Right renal cortex interstitium (tissue), 3 donors: ENCODE results near the gene APC. TPM values are rescaled to one million over a fixed set of nuclear protein-coding genes. Genes with fewer than 3 reads are reported as not detected.

Experiments
- DNase-seq, 3 donors: peaks; one replicate each; pipeline ENCODE4 v3.0.0-alpha.2; 2013; ENCODE audit warnings: low read depth in 3 of 3, low spot score in 2 of 3
- polyA plus RNA-seq, 3 donors: library from polyadenylated mRNA; unstranded; fragments of 120-200 nt; gene quantifications; one replicate each; pipeline ENCODE4 v1.2.1, GENCODE V29; 2013; ENCODE audit not compliant: insufficient read length in 3 of 3

Gene APC
- polyA plus RNA-seq, 3 donors = 30.4 to 35.0 (median 33.0) TPM

DNA sequence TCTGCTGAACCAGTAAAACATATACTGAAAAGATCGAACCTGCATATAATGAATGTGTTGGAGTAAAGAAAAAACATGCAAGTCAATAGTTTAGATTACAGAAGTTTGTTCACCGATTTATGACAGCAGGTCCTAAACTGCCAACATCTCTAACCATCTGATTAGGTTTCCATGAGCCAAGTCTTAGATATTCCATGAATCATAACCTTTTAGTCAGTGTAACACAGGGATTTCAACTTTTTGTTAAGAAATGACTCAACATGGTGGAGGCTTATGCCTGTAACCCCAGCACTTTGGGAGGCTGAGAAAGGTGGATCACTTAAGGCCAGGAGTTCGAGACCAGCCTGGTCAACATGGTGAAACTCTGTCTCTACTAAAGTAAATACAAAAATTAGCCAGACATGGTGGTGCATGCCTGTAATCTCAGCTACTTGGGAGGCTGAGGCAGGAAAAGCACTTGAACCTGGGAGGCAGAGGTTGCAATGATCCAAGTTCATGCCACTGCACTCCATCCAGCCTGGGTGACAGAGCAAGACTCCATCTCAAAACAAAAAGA lies 38.7 kb downstream of the APC start:
- no peak for DNase-seq

DNA sequence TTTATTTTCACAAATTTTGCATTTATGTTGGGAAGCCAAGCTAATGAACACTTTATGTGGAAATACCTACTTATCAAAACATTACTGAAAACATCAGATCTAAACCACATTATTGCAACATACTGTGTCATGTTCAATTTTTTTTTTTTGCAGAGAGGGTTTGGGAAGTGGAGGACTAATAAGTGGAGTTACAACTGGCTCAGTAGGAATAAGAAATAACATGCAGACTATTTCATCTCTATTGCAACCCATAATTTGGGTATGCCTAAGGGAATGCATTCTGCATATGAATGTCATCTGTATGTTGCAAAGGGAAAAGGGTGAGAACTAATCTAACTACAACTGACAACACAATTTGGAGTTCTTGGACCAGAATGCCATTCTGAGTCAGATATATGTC lies 41.8 kb downstream of the APC start:
- no peak for DNase-seq

DNA sequence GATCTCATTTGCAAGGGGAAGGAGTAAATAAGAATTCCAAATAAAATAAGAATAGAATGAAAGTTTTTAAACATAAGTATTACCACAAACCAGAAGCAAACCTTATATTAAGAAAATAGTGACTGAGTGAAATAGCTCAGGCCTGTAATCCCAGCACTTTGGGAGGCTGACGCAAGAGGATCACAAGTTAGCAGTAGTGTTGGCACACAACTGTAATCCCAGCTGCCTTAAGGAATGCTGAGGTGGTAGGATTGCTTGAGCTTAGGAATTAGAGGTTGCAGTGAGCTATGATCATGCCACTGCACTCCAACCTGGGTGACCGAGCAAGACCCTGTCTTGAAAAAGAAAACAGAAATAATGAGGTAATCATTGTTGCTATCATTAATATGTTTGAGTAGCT lies 47.0 kb downstream of the APC start:
- DNase-seq = no peak

DNA sequence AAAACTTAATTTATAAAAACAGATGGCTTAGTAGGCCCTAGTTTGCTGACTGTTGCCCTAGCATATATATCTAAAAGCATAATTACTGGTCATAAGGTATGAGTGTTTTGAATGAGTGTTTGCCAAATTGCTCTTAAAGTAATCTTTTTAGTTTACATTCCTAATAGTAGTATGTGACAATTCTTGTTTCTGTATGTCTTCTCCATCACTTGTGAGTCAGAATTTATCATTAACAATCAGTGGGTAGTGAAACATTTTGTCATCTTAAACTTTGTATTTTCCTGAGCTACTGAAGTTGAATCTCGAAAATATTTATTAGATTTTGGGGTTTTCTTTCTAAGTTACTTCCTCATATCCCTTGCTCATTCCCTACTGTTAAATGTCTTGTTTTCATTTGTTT lies 49.6 kb downstream of the APC start:
- DNase-seq = no peak

DNA sequence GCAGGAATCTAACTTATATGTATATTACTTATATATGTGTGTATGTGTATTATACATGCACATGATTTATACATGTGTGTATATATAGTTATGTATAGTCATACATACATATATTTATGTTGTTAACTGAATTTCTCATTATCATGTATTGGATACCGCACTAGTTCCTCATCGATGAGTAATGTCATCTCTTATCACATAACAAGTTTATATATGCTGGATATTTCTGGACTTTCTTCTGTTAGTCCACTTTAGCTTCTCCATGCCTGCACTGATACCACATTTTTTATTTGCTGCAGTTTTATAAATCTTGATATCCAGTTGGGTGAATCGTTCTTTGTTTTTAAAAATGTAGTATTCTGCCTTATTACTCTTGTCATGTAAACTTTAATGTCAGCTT lies 50.2 kb downstream of the APC start:
- no peak for DNase-seq

DNA sequence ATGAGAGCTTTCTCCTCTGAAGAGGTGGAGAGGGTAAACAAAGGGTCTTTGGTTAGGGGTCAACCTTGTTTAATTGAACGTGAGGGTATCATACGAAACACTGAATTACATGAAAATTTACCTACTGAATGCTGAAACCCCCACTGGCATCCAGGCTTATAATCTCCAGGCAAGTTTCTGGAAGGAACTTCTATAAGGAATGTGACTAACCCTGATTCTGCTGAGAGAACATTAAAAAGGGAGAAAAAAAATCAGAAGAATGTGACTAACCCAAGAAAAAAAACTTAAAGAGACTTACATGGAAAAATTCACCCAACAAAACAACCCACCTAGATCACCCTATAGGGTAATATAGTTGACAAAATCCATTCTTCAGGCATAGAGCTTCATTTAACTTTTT lies 55.5 kb downstream of the APC start:
- DNase-seq = no peak

DNA sequence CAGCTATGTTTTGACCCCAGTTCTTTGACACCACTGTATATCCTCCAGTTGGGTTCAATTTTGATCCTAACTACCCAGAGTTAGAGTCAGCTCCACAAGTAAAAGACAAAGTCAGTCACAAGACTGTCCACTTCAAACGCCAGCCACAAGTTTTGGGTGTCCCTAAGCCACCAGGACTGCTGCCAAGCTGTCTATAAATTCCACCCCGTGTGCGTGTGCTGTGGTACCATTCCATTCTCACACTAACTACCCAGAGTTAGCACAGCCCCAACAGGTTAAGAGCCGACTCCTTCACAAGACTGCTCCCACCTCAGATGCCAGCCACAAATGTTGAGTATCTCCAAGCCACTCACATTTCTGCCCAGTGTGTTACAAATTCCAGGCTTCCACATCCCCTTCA lies 56.7 kb downstream of the APC start:
- DNase-seq = no peak

DNA sequence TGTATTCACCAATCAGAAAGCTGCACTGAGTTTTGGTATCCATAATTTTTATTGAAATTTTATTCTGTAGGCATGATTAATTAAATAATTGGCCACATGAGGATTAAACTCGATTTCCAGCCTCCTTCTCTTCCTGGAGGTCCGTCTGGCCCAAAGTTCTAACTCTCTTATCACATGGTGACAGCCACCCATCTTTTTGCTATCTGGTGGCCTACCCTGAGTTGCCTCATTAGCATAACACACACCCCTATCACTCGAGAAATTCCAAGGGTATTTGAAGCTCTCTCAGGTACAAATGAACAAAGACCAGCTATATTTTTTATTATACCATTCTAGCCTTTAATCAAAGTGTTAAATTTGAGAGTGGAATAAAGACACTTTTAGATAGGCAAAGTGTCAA lies 57.7 kb downstream of the APC start:
- DNase-seq = no peak

DNA sequence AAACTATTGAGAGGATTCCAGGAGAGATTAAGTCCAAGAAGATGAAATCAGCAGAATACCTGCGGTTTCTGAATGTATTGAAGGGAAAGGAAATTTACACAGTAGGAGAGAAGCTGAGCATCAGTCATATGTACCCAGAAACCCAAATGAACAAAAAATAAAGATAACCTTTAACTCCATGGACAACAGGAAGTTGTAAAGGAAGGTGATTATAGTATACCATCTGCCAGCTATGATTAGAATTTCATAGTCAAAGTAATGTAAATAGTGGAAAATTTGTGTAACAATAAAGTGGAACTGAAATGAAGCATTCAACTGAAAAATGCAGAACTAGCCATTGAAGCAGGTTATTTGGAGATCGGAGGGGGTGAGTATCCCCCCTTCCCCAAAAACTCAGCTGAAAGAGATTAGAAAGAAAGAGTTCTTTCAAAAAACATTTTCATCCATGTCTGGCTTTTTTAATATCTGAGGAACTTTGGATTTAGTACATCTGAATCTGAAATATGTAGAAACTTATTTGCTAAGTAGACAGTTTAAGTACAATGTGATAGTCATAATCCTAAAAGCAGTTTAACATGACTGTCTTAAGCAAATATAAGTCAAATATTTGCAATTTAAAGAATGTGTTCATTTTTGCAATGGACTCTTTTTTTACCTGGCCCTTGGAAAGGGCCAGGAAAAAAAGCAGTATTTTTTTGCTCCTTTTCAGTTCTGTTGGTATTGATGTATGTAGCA lies 58.4 kb downstream of the APC start:
- no peak for DNase-seq

DNA sequence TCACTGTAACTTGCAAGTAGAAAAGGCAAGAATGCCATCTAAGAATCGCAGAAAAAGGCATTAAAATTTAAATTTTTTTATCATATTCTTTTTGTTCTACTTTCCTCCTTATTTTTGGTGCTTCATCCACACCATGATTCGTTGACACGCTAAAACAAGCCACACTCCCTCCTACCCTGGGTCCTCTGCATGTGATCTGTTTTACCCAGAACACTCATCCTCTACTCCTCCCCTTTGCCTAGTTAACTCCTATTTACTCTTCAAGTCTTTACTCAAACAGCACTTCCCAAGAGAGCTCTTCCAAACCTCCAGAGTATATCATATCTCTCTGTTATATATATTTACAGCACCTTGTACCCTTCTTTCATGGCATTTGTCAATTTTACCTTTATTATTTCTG lies 62.0 kb downstream of the APC start:
- no peak for DNase-seq

DNA sequence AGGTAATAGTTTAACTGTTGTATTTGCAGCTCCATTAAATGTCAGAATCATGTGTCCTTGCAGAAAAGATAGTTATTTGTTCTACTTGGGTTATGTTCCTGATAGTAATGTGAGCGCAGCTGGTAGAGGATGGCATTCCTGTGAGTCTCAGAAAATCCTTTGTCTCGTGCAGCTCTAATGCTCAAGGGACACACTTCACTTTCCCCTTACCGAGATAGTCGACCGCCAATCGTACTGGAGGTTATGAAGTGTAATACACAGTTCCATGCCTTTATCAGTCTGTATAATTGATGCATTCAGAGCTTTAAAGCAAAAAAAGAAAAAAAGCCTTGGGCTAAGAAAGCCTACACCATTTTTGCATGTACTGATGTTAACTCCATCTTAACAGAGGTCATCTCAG lies 63.2 kb downstream of the APC start:
- no peak for DNase-seq

DNA sequence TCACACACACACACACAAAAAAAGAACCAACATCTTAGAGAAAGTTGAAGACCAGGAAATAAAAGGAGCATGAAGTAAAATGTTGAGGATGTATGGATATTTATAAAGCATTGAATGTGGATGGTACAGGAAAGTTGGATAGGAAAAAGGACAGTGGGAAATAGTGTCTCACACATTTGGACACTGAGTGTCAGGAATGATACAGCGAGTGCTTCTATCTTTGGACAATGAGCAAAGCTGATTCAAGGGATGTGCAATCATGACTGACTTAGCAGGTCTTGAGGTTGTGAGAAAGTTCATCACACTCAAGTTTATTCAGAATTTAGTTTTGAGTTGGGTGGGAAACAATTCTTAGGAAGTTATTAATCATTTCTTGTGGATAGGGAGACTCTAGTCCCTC lies 73.3 kb downstream of the APC start:
- no peak for DNase-seq

DNA sequence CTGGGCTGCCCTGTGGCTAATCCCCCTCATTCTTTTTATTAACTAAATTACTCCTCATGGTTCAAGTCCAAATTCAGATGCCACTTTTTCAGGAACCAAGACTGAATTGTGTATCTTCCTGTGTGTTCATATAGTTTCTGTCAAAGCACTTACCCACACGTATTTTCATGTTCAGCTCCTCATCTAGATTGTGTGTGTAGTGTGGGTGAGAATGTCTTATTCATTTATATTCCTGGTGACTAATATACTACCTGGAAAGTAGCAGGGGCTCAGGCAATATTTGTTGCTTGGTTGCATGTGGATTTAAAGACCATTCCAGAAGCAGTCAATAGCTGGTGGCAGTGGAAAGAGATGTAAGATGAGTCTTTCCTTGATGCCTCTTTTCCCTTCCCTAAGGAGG lies 74.9 kb downstream of the APC start:
- DNase-seq = no peak

DNA sequence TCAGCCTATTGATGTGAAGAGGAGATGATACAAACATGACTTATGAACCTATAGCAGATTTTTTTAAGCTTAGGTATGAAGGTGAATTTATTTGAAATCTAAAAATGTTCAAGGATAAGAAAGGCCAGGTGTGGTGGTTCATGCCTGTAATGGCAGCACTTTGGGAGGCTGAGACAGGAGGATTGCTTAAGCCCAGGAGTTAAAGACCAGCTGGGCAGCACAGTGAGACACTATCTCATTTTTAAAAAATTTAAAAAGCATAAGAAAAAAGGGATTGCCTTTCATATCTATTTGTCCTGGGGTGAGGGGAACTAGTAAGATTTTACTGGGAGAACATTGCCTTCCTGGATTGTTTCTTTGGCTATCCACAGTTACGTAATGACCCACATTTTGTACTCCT lies 82.6 kb downstream of the APC start:
- no peak for DNase-seq

DNA sequence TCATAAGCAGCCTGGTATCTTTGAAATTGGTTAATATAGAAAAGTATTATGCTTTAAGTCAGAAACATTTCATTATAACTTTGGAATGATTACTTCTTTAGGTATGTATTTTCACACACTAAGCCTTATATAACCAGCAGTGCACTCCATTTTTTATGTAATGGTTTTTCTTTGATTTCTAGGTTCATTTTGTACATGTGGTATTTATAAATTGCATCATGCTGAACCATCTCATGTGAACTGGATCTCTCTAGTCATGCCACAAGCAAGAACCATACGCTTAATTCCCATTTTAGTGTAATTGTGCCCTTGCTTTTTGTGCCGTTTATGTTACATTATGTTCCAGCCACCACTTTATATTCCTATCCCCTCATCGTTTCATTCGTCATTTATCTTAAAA lies 84.8 kb downstream of the APC start:
- DNase-seq = no peak

DNA sequence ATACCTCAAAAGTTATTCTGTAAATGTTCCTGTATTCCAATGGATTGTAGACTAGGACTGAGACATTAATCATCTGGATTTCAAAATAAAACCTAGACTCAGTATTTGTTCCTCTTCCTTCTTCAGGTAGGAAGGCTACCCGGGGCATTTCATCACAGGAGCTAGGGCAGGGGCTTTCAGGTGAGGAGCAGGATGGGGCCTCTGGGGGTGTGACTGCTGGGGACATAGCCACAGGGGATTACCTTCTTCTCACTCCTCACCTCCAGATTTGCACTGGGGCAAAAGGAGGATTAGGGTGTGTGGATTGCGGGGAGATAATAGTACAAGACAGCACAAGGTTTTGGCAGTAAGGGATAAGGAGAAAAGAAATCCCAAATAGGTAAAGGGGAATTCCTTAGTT lies 85.5 kb downstream of the APC start:
- DNase-seq = no peak

DNA sequence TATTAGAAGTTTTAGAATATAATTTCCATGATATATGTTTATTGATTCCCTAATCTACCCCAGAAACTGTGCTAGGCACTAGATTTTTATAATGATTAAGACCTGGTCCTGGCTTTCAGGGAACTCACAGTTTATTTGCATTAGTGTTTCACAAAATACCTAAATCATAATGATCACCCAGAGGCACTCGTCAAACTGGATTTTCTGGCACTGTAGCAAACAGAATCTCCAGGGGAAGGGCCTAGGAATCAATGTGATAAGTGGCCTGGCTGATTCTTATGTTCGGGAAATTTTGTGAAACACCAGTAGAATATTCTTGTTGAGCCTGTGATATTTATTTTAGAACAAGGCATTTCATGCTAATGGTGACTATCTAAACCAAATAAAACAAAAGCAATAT lies 86.0 kb downstream of the APC start:
- DNase-seq = no peak

DNA sequence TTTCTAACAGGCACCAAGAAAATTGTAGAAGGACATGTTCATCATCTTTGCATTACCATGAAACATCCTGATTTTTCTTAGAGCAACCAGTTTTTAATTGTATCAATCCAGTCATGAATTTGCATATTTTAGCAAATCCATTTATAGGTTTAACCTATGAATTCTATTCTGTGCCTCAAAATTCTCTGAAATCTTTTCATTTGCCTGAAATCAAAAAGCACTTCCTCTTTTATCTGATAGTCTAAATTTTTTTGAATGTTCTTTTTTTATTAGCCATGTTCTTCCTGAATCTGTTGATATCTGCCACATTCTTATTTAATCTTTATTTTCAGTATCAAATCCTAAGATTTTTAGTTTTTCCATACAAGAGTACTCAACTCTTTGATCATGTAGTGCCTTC lies 86.5 kb downstream of the APC start:
- no peak for DNase-seq

DNA sequence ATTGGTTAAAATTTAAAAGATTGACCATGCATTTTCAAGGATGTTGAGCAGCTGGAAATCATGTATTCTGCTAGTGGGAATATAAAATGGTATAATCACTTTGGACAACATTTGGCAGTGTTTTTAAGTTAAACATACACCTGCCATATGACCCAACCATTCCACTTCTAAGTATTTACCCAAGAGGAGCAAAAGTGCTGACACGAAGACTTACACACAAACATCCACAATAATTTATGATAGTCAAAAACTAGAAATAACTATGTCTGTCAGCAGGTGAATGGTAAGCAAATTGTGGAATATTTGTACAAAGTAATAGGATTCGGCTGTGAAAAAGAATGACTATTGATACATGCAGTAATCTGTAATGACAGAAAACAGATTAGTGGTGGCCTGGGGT lies 92.7 kb downstream of the APC start:
- DNase-seq = no peak

DNA sequence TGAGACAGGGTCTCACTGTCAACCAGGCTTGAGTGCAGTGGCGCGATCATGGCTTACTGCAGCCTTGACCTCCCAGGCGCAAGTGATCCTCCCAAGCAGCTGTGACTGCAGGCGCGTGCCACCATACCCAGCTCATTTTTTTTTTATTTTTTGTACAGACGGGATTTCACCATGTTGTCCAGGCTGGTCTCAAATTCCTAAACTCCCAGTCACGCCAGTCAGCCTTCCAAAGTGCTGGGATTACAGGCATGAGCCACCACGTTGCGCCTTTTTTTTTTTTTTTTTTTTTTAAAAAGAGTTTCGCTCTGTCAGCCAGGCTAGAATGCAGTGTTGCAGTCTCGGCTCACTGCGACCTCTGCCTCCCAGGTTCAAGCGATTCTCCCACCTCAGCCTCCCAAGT lies 96.3 kb downstream of the APC start:
- DNase-seq = no peak

DNA sequence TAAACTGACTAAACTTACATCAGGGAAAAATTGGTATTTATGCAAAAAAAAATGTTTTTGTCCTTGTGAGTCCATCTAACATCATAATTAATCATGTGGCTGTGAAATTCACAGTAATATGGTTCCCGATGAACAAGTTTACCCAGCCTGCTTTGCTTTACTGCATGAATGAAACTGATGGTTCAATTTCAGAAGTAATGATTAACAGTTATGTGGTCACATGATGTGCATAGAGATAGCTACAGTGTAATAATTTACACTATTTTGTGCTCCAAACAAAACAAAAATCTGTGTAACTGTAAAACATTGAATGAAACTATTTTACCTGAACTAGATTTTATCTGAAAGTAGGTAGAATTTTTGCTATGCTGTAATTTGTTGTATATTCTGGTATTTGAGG lies 106.8 kb downstream of the APC start:
- DNase-seq = no peak

DNA sequence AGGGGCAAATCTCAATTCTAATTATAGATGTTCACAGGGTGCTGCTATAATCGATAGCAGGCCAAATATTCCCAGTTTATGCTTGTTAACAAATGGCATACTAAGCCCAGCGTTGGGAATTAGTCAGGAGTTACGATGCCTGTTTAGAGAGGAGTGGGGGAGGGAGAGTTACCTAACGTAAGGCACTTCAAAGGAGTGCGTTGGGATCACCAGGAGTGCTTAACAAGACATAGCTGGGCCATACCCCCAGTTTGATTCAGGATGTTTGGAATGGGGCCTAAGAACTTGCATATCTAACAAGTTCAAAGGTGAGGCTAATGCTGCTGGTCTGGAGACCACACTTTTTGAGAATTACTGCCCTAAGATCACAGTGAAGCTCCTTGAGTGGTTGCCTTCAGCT lies 108.9 kb downstream of the APC start:
- no peak for DNase-seq

DNA sequence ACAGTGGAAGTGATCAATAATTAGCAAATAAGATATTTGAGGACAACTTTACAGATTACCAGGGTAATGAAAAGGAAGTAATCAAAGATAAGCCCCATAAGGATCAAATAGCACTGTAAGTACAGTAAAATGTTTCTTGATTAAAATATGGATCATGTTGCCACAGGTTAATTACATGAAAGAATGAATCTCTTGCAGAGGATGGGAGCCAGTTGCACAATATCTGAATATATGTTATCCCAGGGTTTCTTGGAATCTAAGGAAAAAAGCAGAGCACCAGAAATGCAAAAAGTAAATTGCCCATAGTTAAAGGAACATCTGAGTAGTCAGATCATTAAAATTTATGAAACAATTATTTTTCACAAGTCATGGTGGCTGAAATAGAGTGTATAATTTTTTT lies 109.6 kb downstream of the APC start:
- DNase-seq = no peak
